MM.1S (cell line): ENCODE results near the gene ANXA9.

Experiments used
- DNase-seq: peaks from one replicate; pipeline ENCODE4 v3.0.0-alpha.2; 2015
- H2AFZ ChIP-seq: fragments of 300-600 bp; sonication (generic); 2 replicates; pipeline ENCODE4 v1.6.0; 2016; ENCODE audit warnings: antibody characterized with exemption, low read length
- H3F3A ChIP-seq: fragments of 300-600 bp; sonication (generic); 2 replicates; pipeline ENCODE4 v1.6.1; 2016; ENCODE audit warnings: mild to moderate bottlenecking, antibody characterized with exemption, low read length, moderate library complexity, mixed read lengths; ENCODE audit not compliant: insufficient read depth
- H3K27ac ChIP-seq: fragments of 300-600 bp; sonication (generic); 2 replicates; pipeline ENCODE4 v1.5.1; 2016; ENCODE audit warnings: mild to moderate bottlenecking, low read length
- H3K27me3 ChIP-seq: fragments of 300-600 bp; sonication (generic); replicated peaks from 2 replicates; pipeline ENCODE4 v1.6.0; 2016; ENCODE audit warnings: low read length; ENCODE audit not compliant: insufficient read depth
- H3K36me3 ChIP-seq: fragments of 300-600 bp; sonication (generic); replicated peaks from 2 replicates; pipeline ENCODE4 v1.6.1; 2016; ENCODE audit warnings: mild to moderate bottlenecking, low read length, mixed read lengths; ENCODE audit not compliant: insufficient read depth
- H3K4me1 ChIP-seq: fragments of 300-600 bp; sonication (generic); 2 replicates; pipeline ENCODE4 v1.6.1; 2016; ENCODE audit warnings: low read length, mixed read lengths
- H3K4me2 ChIP-seq: fragments of 300-600 bp; sonication (generic); 2 replicates; pipeline ENCODE4 v1.6.0; 2016; ENCODE audit warnings: low read depth, low read length
- H3K4me3 ChIP-seq: fragments of 300-600 bp; sonication (generic); 2 replicates; pipeline ENCODE4 v1.5.1; 2016; ENCODE audit warnings: low read length, mixed read lengths
- H3K79me2 ChIP-seq: fragments of 300-600 bp; sonication (generic); 2 replicates; pipeline ENCODE4 v1.6.1; 2016; ENCODE audit warnings: mixed run types, low read length, mixed read lengths
- H3K9ac ChIP-seq: fragments of 300-600 bp; sonication (generic); 2 replicates; pipeline ENCODE4 v1.6.1; 2016; ENCODE audit warnings: low read length, mixed read lengths
- H3K9me2 ChIP-seq: fragments of 300-600 bp; sonication (generic); replicated peaks from 2 replicates; pipeline ENCODE4 v1.6.1; 2016; ENCODE audit warnings: mild to moderate bottlenecking, low read length, mixed read lengths; ENCODE audit not compliant: insufficient read depth
- H3K9me3 ChIP-seq: fragments of 300-600 bp; sonication (generic); replicated peaks from 2 replicates; pipeline ENCODE4 v1.6.1; 2016; ENCODE audit warnings: mild to moderate bottlenecking, low read length, mixed read lengths; ENCODE audit not compliant: insufficient read depth
- H4K20me1 ChIP-seq: fragments of 300-600 bp; sonication (generic); 2 replicates; pipeline ENCODE4 v1.6.1; 2016; ENCODE audit warnings: mild to moderate bottlenecking, low read length, moderate library complexity, mixed read lengths; ENCODE audit not compliant: insufficient read depth
- CTCF ChIP-seq: fragments of 300-600 bp; sonication (generic); IDR thresholded peaks from 2 replicates; pipeline ENCODE4 v1.5.1; 2016; ENCODE audit warnings: antibody characterized with exemption, low read length, mixed read lengths
- EZH2 ChIP-seq: fragments of 300-600 bp; sonication (generic); optimal IDR thresholded peaks from 2 replicates; pipeline ENCODE3; 2017; ENCODE audit warnings: low read depth, mild to moderate bottlenecking, antibody characterized with exemption, low read length, mixed read lengths
- EZH2phosphoT487 ChIP-seq: fragments of 300-600 bp; sonication (generic); IDR thresholded peaks from 2 replicates; pipeline ENCODE4 v1.6.1; 2018; ENCODE audit warnings: antibody characterized with exemption, low read length

ANXA9 gene

GRCh38 chr1:151000408-151000807 is 18.3 kb downstream of the ANXA9 start:
- Histone ChIP-seq H3K27ac (no peak overlapping the region), H3K4me1 (peaks cover 8% of the 10 kb centered on the region), H3K4me2 (no peak overlapping the region), H4K20me1 (no peaks in the 10 kb centered on the region), H3K4me3 (no peak overlapping the region), H3K36me3 (no peaks in the 10 kb centered on the region), H3K9me2 (no peaks in the 10 kb centered on the region), H3F3A (peaks cover 1% of the 10 kb centered on the region; the same call in 1 of the 2 replicates), H2AFZ (no peak overlapping the region), H3K27me3 (no peaks in the 10 kb centered on the region), H3K9ac (no peak overlapping the region), H3K9me3 (no peaks in the 10 kb centered on the region), H3K79me2 (peaks cover 6% of the 10 kb centered on the region; the same call in 1 of the 2 replicates)
- no peak for TF ChIP-seq EZH2phosphoT487
- no peak for TF ChIP-seq CTCF
- no peak for TF ChIP-seq EZH2
- DNase-seq, result no peak

- no peak overlapping the region for H2AFZ ChIP-seq
- no peaks in the 10 kb centered on the region for H3K9me3 ChIP-seq
- TF ChIP-seq EZH2 (no peak), CTCF (no peak), EZH2phosphoT487 (no peak)
- H3K4me2 ChIP-seq, result no peak overlapping the region
- H3K4me1 ChIP-seq, result peaks cover 8% of the 10 kb centered on the region
- H3K9ac ChIP-seq, result no peak overlapping the region
- H3K36me3 ChIP-seq, result no peaks in the 10 kb centered on the region
- peaks cover 8% of the 10 kb centered on the region for H3F3A ChIP-seq
- peaks cover 10% of the 10 kb centered on the region; the same call in 1 of the 2 replicates for H3K79me2 ChIP-seq
- H3K27me3 ChIP-seq, result no peaks in the 10 kb centered on the region
- no peaks in the 10 kb centered on the region for H4K20me1 ChIP-seq
- no peak overlapping the region for H3K27ac ChIP-seq
- no peak for DNase-seq
- no peak overlapping the region for H3K4me3 ChIP-seq
- no peaks in the 10 kb centered on the region for H3K9me2 ChIP-seq
Observed at GRCh38 chr1:151001602-151002001, 19.5 kb downstream of the ANXA9 start.

- no peak overlapping the region for H3K9ac ChIP-seq
Observed at GRCh38 chr1:151002051-151002450, 20.0 kb downstream of the ANXA9 start.

More at GRCh38 chr1:151002051-151002450, 20.0 kb downstream of the ANXA9 start:
- no peaks in the 10 kb centered on the region for H3K9me2 ChIP-seq
- H3K4me3 ChIP-seq, result no peak overlapping the region
- peaks cover 8% of the 10 kb centered on the region for H3K4me1 ChIP-seq
- no peak overlapping the region for H2AFZ ChIP-seq
- no peak for DNase-seq
- no peaks in the 10 kb centered on the region for H3K36me3 ChIP-seq
- H3F3A ChIP-seq, result peaks cover 13% of the 10 kb centered on the region
- H3K27me3 ChIP-seq, result no peaks in the 10 kb centered on the region
- no peak overlapping the region for H3K4me2 ChIP-seq
- TF ChIP-seq CTCF (no peak), EZH2 (no peak), EZH2phosphoT487 (no peak)
- no peak overlapping the region for H3K27ac ChIP-seq
- H3K79me2 ChIP-seq, result peaks cover 10% of the 10 kb centered on the region; the same call in 1 of the 2 replicates
- H3K9me3 ChIP-seq, result no peaks in the 10 kb centered on the region
- H4K20me1 ChIP-seq, result no peaks in the 10 kb centered on the region
